Vagina (tissue), 2 donors: ENCODE data around the gene KIAA0753.

Experiments
- POLR2A ChIP-seq, 2 donors: fragments of 450-650 bp; IDR thresholded peaks; one replicate each; pipeline ENCODE4 v1.6.1; 2017; ENCODE audit warnings: antibody characterized with exemption in 2 of 2, mild to moderate bottlenecking in 2 of 2, moderate library complexity in 2 of 2
- TF ChIP-seq, protein P1 (sequence below), 3 experiments: fragments of 450-650 bp in 2 of 3; fragments of 200-600 bp in 1 of 3; sonication (generic) in 1 of 3; IDR thresholded peaks; one replicate each; pipeline ENCODE4 v1.5.1; 2017 to 2019; ENCODE audit warnings: antibody characterized with exemption in 3 of 3, mild to moderate bottlenecking in 2 of 3, moderate library complexity in 2 of 3

DNA sequence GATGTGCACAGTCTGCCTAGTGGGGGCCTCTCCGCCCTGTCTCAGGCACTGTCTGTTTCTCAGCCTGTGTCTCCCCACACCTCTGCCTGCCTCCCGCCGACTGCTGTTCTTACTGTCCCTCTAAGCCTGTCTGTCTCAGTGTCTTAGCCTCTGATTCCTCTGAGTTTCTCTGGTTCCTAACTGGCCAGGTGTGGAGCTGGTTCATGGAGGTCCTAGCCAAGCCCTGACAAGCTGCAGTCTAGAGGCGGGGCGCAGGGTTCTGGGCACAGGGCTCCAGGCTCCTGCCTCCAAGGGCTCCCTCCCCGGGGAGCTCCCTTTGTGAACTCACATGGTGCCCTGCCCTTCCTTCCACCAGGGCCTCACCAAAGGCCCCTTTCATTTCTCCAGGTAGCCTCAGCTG lies 30.5 kb upstream of the KIAA0753 start:
- TF ChIP-seq POLR2A (IDR thresholded peaks at IDR 0.05): no peak
- TF ChIP-seq, protein P1, sequence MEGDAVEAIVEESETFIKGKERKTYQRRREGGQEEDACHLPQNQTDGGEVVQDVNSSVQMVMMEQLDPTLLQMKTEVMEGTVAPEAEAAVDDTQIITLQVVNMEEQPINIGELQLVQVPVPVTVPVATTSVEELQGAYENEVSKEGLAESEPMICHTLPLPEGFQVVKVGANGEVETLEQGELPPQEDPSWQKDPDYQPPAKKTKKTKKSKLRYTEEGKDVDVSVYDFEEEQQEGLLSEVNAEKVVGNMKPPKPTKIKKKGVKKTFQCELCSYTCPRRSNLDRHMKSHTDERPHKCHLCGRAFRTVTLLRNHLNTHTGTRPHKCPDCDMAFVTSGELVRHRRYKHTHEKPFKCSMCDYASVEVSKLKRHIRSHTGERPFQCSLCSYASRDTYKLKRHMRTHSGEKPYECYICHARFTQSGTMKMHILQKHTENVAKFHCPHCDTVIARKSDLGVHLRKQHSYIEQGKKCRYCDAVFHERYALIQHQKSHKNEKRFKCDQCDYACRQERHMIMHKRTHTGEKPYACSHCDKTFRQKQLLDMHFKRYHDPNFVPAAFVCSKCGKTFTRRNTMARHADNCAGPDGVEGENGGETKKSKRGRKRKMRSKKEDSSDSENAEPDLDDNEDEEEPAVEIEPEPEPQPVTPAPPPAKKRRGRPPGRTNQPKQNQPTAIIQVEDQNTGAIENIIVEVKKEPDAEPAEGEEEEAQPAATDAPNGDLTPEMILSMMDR (IDR thresholded peaks at IDR 0.05): no peak
